IPS-15b (cell line): ENCODE data around the gene CSNK1A1.

Source experiments
- H3K27me3 ChIP-seq: one replicate; pipeline ENCODE4 v1.6.1; 2013; ENCODE audit warnings: low read length; ENCODE audit not compliant: control insufficient read depth, insufficient read depth
- H3K36me3 ChIP-seq: one replicate; pipeline ENCODE4 v1.6.1; 2013; ENCODE audit warnings: low read length; ENCODE audit not compliant: control insufficient read depth, insufficient read depth
- H3K4me1 ChIP-seq: one replicate; pipeline ENCODE4 v1.6.1; 2013; ENCODE audit warnings: mild to moderate bottlenecking, low read length; ENCODE audit not compliant: control insufficient read depth, insufficient read depth
- H3K4me3 ChIP-seq: one replicate; pipeline ENCODE4 v1.5.1; 2013; ENCODE audit warnings: low read depth, low read length
- H3K9ac ChIP-seq: one replicate; pipeline ENCODE4 v1.6.1; 2013; ENCODE audit warnings: low read depth, mild to moderate bottlenecking, low read length
- H3K9me3 ChIP-seq: one replicate; pipeline ENCODE4 v1.6.1; 2013; ENCODE audit warnings: mild to moderate bottlenecking, low read length; ENCODE audit not compliant: control insufficient read depth, insufficient read depth

Gene CSNK1A1

DNA sequence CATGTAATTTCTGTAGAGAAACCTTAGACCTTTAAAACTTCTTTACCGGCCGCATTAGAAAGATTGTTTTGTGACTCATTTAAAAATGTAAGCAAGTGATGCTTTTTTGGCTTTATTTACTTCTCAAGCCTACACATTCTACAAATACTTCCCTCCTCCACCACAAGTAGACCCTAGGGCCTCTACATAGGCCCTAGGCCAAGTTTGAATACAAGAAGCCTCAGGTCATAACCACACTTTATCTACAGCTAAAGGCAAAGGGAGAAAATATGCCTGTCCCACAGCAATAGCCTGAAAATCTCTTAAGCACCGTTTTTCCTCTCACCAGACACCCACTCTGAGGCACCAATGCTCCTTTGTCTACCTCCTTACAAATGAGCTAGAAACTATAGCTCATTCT, 53.9 kb downstream of the CSNK1A1 start:
- peaks cover 20% of the 10 kb centered on the region for H3K4me1 ChIP-seq
- H3K27me3 ChIP-seq = no peaks in the 10 kb centered on the region
- H3K9ac ChIP-seq = no peak overlapping the region
- no peaks in the 10 kb centered on the region for H3K9me3 ChIP-seq
- H3K4me3 ChIP-seq = no peak overlapping the region
- peaks cover 5% of the 10 kb centered on the region for H3K36me3 ChIP-seq

DNA sequence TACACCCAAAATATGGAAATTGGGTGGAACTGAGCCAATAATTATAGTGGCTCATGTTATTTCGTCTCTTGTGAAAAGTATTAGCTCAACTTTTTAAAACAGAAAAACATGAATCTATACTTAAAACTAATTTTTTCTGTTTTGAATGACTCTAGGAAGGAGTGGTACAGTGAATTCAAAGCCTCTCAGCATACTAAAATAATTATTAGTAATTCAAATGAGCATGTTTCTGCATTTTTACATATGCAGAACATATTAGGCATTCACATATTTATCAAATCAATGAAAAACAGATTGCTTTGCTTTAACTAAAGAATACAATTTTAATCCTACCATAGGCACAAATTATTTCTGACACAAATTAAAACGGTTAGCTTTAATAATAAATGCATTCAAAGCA, 54.3 kb downstream of the CSNK1A1 start:
- H3K27me3 ChIP-seq = no peaks in the 10 kb centered on the region
- peaks cover 20% of the 10 kb centered on the region for H3K4me1 ChIP-seq
- no peak overlapping the region for H3K4me3 ChIP-seq
- H3K9me3 ChIP-seq = no peaks in the 10 kb centered on the region
- H3K36me3 ChIP-seq = peaks cover 5% of the 10 kb centered on the region
- no peak overlapping the region for H3K9ac ChIP-seq

DNA sequence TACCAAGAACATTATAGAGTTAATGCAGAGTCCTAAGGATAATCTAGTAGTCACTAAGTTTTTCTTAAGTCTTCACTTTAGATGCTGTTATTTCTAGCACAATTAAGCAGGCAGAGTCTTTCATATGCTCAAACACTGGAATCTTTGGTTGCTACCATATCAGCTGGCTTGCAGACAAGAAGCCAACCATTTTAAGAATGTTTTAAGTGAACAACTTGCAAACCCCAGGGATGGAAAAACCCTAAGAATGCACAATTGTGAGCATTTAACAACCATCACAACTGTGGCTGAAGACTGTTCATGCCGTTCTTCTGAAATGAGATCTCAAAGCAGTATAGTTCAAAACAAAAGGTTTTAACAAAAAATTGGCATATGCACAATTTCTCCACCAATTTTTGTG, 55.1 kb downstream of the CSNK1A1 start:
- H3K4me3 ChIP-seq = no peak overlapping the region
- H3K9ac ChIP-seq = no peak overlapping the region
- H3K36me3 ChIP-seq = peaks cover 4% of the 10 kb centered on the region
- peaks cover 20% of the 10 kb centered on the region for H3K4me1 ChIP-seq
- H3K27me3 ChIP-seq = no peaks in the 10 kb centered on the region
- H3K9me3 ChIP-seq = no peaks in the 10 kb centered on the region

DNA sequence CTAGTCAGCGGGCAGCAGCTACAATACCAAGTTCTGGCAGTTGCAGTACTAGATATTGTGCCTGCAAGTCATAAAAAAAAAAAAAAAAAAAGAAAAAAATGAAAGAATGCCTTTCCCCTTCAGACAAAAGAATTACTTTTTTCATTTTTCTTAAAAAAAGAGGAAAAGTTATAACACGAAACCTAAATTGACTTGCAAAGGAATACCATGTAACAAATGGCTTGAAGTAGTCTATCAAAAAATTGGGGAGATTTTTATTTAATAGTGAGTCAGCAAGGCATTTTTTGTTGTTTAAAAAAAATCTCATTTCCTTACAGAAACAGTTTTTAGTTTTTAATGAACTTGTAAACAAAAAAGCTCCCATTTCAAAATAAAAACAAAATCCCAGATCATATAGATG, 55.6 kb downstream of the CSNK1A1 start:
- Histone ChIP-seq H3K9me3 (no peaks in the 10 kb centered on the region), H3K4me1 (peaks cover 20% of the 10 kb centered on the region), H3K9ac (no peak overlapping the region), H3K4me3 (no peak overlapping the region), H3K27me3 (no peaks in the 10 kb centered on the region), H3K36me3 (no peaks in the 10 kb centered on the region)

GRCh38 chr5:149493316-149493715, 57.9 kb downstream of the CSNK1A1 start:
- Histone ChIP-seq H3K4me1 (peaks cover 18% of the 10 kb centered on the region), H3K9ac (no peak overlapping the region), H3K9me3 (no peaks in the 10 kb centered on the region), H3K27me3 (no peaks in the 10 kb centered on the region), H3K36me3 (no peaks in the 10 kb centered on the region), H3K4me3 (no peak overlapping the region)

- Histone ChIP-seq H3K27me3 (no peaks in the 10 kb centered on the region), H3K4me1 (peaks cover 14% of the 10 kb centered on the region), H3K9me3 (no peaks in the 10 kb centered on the region), H3K9ac (no peak overlapping the region), H3K36me3 (no peaks in the 10 kb centered on the region), H3K4me3 (no peak overlapping the region)
Observed at GRCh38 chr5:149492781-149493180, 58.5 kb downstream of the CSNK1A1 start.

GRCh38 chr5:149490599-149491485, 60.4 kb downstream of the CSNK1A1 start:
- Histone ChIP-seq H3K9me3 (no peaks in the 10 kb centered on the region), H3K36me3 (no peaks in the 10 kb centered on the region), H3K4me1 (peaks cover 2% of the 10 kb centered on the region), H3K4me3 (no peak overlapping the region), H3K9ac (no peak overlapping the region), H3K27me3 (no peaks in the 10 kb centered on the region)

GRCh38 chr5:149489605-149490037, 61.6 kb downstream of the CSNK1A1 start:
- Histone ChIP-seq H3K27me3 (no peaks in the 10 kb centered on the region), H3K36me3 (no peaks in the 10 kb centered on the region), H3K9ac (no peak overlapping the region), H3K9me3 (no peaks in the 10 kb centered on the region), H3K4me1 (peaks cover 2% of the 10 kb centered on the region), H3K4me3 (no peak overlapping the region)

- H3K9me3 ChIP-seq = no peaks in the 10 kb centered on the region
- H3K9ac ChIP-seq = no peak overlapping the region
- H3K4me1 ChIP-seq = peaks cover 2% of the 10 kb centered on the region
- H3K27me3 ChIP-seq = no peaks in the 10 kb centered on the region
- H3K36me3 ChIP-seq = no peaks in the 10 kb centered on the region
- H3K4me3 ChIP-seq = no peak overlapping the region
Observed at GRCh38 chr5:149488645-149489306, 62.5 kb downstream of the CSNK1A1 start.

GRCh38 chr5:149487672-149488071, 63.6 kb downstream of the CSNK1A1 start:
- H3K36me3 ChIP-seq = no peaks in the 10 kb centered on the region
- H3K4me1 ChIP-seq = peaks cover 2% of the 10 kb centered on the region
- no peaks in the 10 kb centered on the region for H3K27me3 ChIP-seq
- no peak overlapping the region for H3K9ac ChIP-seq
- no peaks in the 10 kb centered on the region for H3K9me3 ChIP-seq
- H3K4me3 ChIP-seq = no peak overlapping the region

- Histone ChIP-seq H3K4me1 (peaks cover 2% of the 10 kb centered on the region), H3K4me3 (no peak overlapping the region), H3K9me3 (no peaks in the 10 kb centered on the region), H3K36me3 (no peaks in the 10 kb centered on the region), H3K9ac (no peak overlapping the region), H3K27me3 (no peaks in the 10 kb centered on the region)
Observed at GRCh38 chr5:149486726-149487635, 64.3 kb downstream of the CSNK1A1 start.
